SK-N-SH treated with all-trans-retinoic acid at 6 μM for 48 hours (cell line): Measurements from ENCODE around the gene AZIN2.
A peak's percentile ranks its signal among the peaks of the same experiment; 100 is the strongest.

Experiments used
- ATAC-seq: fragments of 200-7000 bp; cut with Tn5 transposase; 3 replicates; pipeline ENCODE4 v1.9.1; 2020; ENCODE audit warnings: mild to moderate bottlenecking, moderate library complexity
- ARNTL ChIP-seq: fragments of 450-650 bp; formaldehyde crosslinking; IDR thresholded peaks from 2 replicates; pipeline ENCODE4 v1.5.0; 2020; ENCODE audit warnings: low read depth, mild to moderate bottlenecking, moderate library complexity, borderline replicate concordance
- BACH2 ChIP-seq: fragments of 250-450 bp; sonication (Bioruptor Pico); IDR thresholded peaks from 2 replicates; pipeline ENCODE4 v1.9.0; 2021; ENCODE audit warnings: mild to moderate bottlenecking, borderline replicate concordance
- CSDC2 ChIP-seq: fragments of 250-450 bp; sonication (Bioruptor Pico); IDR thresholded peaks from 2 replicates; pipeline ENCODE4 v1.5.0; 2020; ENCODE audit warnings: mild to moderate bottlenecking, moderate library complexity
- ESRRG ChIP-seq: fragments of 250-450 bp; sonication (Bioruptor Pico); IDR thresholded peaks from 2 replicates; pipeline ENCODE4 v1.6.1; 2021; ENCODE audit warnings: mild to moderate bottlenecking
- GLIS3 ChIP-seq: fragments of 250-450 bp; sonication (Bioruptor Pico); IDR thresholded peaks from 2 replicates; pipeline ENCODE4 v1.5.0; 2020; ENCODE audit warnings: mild to moderate bottlenecking, moderate library complexity
- ISL1 ChIP-seq: fragments of 250-450 bp; sonication (Bioruptor Pico); IDR thresholded peaks from 2 replicates; pipeline ENCODE4 v2.1.2; 2022; ENCODE audit warnings: mild to moderate bottlenecking, moderate library complexity
- PPARA ChIP-seq: fragments of 250-450 bp; sonication (Bioruptor Pico); IDR thresholded peaks from 2 replicates; pipeline ENCODE4 v1.5.0; 2020; ENCODE audit warnings: mild to moderate bottlenecking, borderline replicate concordance
- RARB ChIP-seq: fragments of 250-450 bp; sonication (Bioruptor Pico); IDR thresholded peaks from 2 replicates; pipeline ENCODE4 v1.8.0; 2021; ENCODE audit warnings: mild to moderate bottlenecking, moderate library complexity
- SNAI2 ChIP-seq: fragments of 250-450 bp; sonication (Bioruptor Pico); IDR thresholded peaks from 2 replicates; pipeline ENCODE4 v1.5.0; 2020; ENCODE audit warnings: mild to moderate bottlenecking, moderate library complexity
- TOX ChIP-seq: fragments of 250-450 bp; sonication (Bioruptor Pico); IDR thresholded peaks from 2 replicates; pipeline ENCODE4 v1.8.0; 2021; ENCODE audit warnings: mild to moderate bottlenecking, moderate library complexity, borderline replicate concordance
- ZC3H10 ChIP-seq: fragments of 250-450 bp; sonication (Bioruptor Pico); IDR thresholded peaks from 2 replicates; pipeline ENCODE4 v1.5.1; 2021; ENCODE audit warnings: mild to moderate bottlenecking, moderate library complexity
- ZFP3 ChIP-seq: fragments of 250-450 bp; sonication (Bioruptor Pico); IDR thresholded peaks from 2 replicates; pipeline ENCODE4 v1.5.0; 2020; ENCODE audit warnings: mild to moderate bottlenecking, moderate library complexity
- ZFP30 ChIP-seq: fragments of 450-650 bp; formaldehyde crosslinking; IDR thresholded peaks from 2 replicates; pipeline ENCODE4 v1.5.0; 2022; ENCODE audit warnings: mild to moderate bottlenecking, moderate library complexity
- ZNF70 ChIP-seq: fragments of 450-650 bp; formaldehyde crosslinking; IDR thresholded peaks from 2 replicates; pipeline ENCODE4 v1.5.0; 2020; ENCODE audit warnings: mild to moderate bottlenecking, moderate library complexity
- TF ChIP-seq, protein P1 (sequence below): fragments of 250-450 bp; sonication (Bioruptor Pico); IDR thresholded peaks from 2 replicates; pipeline ENCODE4 v1.5.0; 2020; ENCODE audit warnings: mild to moderate bottlenecking, moderate library complexity
- TF ChIP-seq, protein P2 (sequence below): fragments of 250-450 bp; sonication (Bioruptor Pico); IDR thresholded peaks from 2 replicates; pipeline ENCODE4 v1.5.1; 2020; ENCODE audit warnings: low read depth, mild to moderate bottlenecking, moderate library complexity
- TF ChIP-seq, protein P3 (sequence below): fragments of 250-450 bp; sonication (Bioruptor Pico); IDR thresholded peaks from 2 replicates; pipeline ENCODE4 v1.5.1; 2021; ENCODE audit warnings: mild to moderate bottlenecking, moderate library complexity

The AZIN2 gene

GRCh38 chr1:33158366-33158765 is 77.4 kb downstream of the AZIN2 start (continued):
- TF ChIP-seq, protein P1, sequence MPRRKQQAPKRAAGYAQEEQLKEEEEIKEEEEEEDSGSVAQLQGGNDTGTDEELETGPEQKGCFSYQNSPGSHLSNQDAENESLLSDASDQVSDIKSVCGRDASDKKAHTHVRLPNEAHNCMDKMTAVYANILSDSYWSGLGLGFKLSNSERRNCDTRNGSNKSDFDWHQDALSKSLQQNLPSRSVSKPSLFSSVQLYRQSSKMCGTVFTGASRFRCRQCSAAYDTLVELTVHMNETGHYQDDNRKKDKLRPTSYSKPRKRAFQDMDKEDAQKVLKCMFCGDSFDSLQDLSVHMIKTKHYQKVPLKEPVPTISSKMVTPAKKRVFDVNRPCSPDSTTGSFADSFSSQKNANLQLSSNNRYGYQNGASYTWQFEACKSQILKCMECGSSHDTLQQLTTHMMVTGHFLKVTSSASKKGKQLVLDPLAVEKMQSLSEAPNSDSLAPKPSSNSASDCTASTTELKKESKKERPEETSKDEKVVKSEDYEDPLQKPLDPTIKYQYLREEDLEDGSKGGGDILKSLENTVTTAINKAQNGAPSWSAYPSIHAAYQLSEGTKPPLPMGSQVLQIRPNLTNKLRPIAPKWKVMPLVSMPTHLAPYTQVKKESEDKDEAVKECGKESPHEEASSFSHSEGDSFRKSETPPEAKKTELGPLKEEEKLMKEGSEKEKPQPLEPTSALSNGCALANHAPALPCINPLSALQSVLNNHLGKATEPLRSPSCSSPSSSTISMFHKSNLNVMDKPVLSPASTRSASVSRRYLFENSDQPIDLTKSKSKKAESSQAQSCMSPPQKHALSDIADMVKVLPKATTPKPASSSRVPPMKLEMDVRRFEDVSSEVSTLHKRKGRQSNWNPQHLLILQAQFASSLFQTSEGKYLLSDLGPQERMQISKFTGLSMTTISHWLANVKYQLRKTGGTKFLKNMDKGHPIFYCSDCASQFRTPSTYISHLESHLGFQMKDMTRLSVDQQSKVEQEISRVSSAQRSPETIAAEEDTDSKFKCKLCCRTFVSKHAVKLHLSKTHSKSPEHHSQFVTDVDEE (CRISPR knock-in tag) = no peak
- TF ChIP-seq SNAI2 (CRISPR knock-in tag) = no peak
- no peak for TF ChIP-seq ZNF70 (CRISPR knock-in tag)
- TF ChIP-seq, protein P2, sequence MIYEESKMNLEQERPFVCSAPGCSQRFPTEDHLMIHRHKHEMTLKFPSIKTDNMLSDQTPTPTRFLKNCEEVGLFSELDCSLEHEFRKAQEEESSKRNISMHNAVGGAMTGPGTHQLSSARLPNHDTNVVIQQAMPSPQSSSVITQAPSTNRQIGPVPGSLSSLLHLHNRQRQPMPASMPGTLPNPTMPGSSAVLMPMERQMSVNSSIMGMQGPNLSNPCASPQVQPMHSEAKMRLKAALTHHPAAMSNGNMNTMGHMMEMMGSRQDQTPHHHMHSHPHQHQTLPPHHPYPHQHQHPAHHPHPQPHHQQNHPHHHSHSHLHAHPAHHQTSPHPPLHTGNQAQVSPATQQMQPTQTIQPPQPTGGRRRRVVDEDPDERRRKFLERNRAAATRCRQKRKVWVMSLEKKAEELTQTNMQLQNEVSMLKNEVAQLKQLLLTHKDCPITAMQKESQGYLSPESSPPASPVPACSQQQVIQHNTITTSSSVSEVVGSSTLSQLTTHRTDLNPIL = no peak
- TF ChIP-seq PPARA (CRISPR knock-in tag) = no peak
- TF ChIP-seq ISL1 (CRISPR knock-in tag) = no peak
- no peak for TF ChIP-seq BACH2 (CRISPR knock-in tag)
- TF ChIP-seq ZC3H10 (CRISPR knock-in tag) = no peak

DNA sequence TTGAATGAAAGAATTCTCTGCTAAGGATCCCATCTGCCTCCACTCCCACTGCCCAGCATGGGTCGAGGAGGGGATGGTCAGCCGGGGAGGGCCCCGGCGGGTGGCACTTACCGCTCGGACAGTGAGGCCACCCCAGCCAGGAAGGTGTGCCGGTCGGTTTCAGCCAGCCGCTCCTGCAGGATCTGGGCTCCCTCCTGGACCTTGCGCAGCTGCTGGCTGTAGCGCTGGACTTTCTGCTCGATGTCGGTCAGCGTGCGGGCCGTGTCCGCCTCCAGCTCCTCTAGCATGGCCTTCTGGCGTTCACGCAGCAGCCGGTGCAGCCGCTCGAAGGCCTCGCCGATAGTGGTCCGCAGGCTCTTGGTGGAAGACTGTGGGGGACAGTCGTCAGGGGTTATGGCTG is 78.6 kb downstream of the AZIN2 start:
- ATAC-seq = no peak
- TF ChIP-seq ZNF70 (CRISPR knock-in tag) (no peak), ZFP30 (CRISPR knock-in tag) (no peak), CSDC2 (CRISPR knock-in tag) (no peak), RARB (CRISPR knock-in tag) (no peak), ARNTL (no peak)
- TF ChIP-seq, protein P2 = no peak
- TF ChIP-seq, protein P1 (CRISPR knock-in tag) = no peak

- peak; percentile 73 for ATAC-seq
- TF ChIP-seq, protein P3, sequence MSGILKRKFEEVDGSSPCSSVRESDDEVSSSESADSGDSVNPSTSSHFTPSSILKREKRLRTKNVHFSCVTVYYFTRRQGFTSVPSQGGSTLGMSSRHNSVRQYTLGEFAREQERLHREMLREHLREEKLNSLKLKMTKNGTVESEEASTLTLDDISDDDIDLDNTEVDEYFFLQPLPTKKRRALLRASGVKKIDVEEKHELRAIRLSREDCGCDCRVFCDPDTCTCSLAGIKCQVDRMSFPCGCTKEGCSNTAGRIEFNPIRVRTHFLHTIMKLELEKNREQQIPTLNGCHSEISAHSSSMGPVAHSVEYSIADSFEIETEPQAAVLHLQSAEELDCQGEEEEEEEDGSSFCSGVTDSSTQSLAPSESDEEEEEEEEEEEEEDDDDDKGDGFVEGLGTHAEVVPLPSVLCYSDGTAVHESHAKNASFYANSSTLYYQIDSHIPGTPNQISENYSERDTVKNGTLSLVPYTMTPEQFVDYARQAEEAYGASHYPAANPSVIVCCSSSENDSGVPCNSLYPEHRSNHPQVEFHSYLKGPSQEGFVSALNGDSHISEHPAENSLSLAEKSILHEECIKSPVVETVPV = no peak
- TF ChIP-seq ESRRG = no peak
- no peak for TF ChIP-seq TOX (CRISPR knock-in tag)
- TF ChIP-seq CSDC2 (CRISPR knock-in tag) = no peak
- TF ChIP-seq ZNF70 (CRISPR knock-in tag) = no peak
- no peak for TF ChIP-seq GLIS3 (CRISPR knock-in tag)
These were observed 80.2 kb downstream of the AZIN2 start for GRCh38 chr1:33161061-33161681.

- ATAC-seq = no peak
- TF ChIP-seq ZFP3 (CRISPR knock-in tag) (peak; percentile 93), PPARA (CRISPR knock-in tag) (no peak)
These were observed 81.2 kb downstream of the AZIN2 start for GRCh38 chr1:33162141-33162540.
